Heart left ventricle (tissue), 13 donors: ENCODE data around the gene SLC12A4.

ENCODE experiments used
- CTCF ChIP-seq, 12 donors: fragments of 200-600 bp; sonication (generic) in 4 of 12; IDR thresholded peaks; one replicate each; pipeline versions ENCODE4 v1.5.0 to v1.8.0; 2018 to 2022; ENCODE audit warnings: antibody characterized with exemption in 12 of 12, mild to moderate bottlenecking in 5 of 12
- POLR2A ChIP-seq, 2 donors: fragments of 450-650 bp; IDR thresholded peaks; one replicate each; pipeline ENCODE4 v1.6.1; 2017; ENCODE audit warnings: antibody characterized with exemption in 2 of 2, mild to moderate bottlenecking in 2 of 2, moderate library complexity in 2 of 2
- donor health status: ischemic (EF 13 %, LVEDD 7.1; RV severe dilation, severe dysfunction).
- donor health status: DM: no; HTN: yes; CAD: no.
- donor health status: DM: no; HTN: no; CAD: no.
- donor health status: ischemic (EF 25% LVEDD 6.9; RV normal size, moderate dysfunction).
- donor health status: ischemic (EF 25% LVEDD 5.7; RV mildly dilated, moderate dysfunction).
- donor health status: ischemic (EF 35%, LVEDD 5.7; RV mildly dilated, moderate dysfunction).
- donor health status: nonischemic (EF 11% LVEDD 7.7; RV severe dilation, severe dysfunction).
- donor health status: DM: yes; HTN: yes; CAD: no.
- donor health status: PGD.
- donor health status: ischemic (EF 29% LVEDD 5.4; RV normal size, mild dysfunction).
- donor health status: nonischemic (EF 23%, LVEDD 6.1; RV moderate dilation, normal function).

GRCh38 chr16:67965668-67966548 is 2.5 kb downstream of the SLC12A4 start:
- no peak for TF ChIP-seq POLR2A (IDR thresholded peaks at IDR 0.05)
- TF ChIP-seq CTCF (IDR thresholded peaks at IDR 0.05), result no peak
